ENCODE data around the gene CYSLTR2. TPM values are rescaled to one million over a fixed set of nuclear protein-coding genes. Genes with fewer than 3 reads are reported as not detected.

Gene CYSLTR2
- total RNA-seq, 1 experiment from 2014 or later = not detected

Other genes starting within 250 kb of the CYSLTR2 start
- not detected in 2 replicates for gene LPAR6, start 240.8 kb upstream of the CYSLTR2 start, total RNA-seq (2014; rRNA removed; shearing (Covaris generic))
- 4.3 and 10.3 TPM in 2 replicates for gene RCBTB2, start 120.8 kb upstream of the CYSLTR2 start, total RNA-seq (2014; rRNA removed; shearing (Covaris generic))